Activated naive CD8-positive, alpha-beta T cell treated with anti-CD3 and anti-CD28 coated beads, Interleukin-2, amount 10 ng/mL, durations not matched to agents 7 days and 5 days (primary cell): Measurements from ENCODE around the gene MT1X. TPM values are rescaled to one million over a fixed set of nuclear protein-coding genes. Genes with fewer than 3 reads are reported as not detected.

Experiments
- total RNA-seq, 2 experiments: library from RNA; stranded (reverse); gene quantifications; one replicate each; pipeline ENCODE4 v1.2.3, GENCODE V29; 2021

Gene MT1X
- total RNA-seq, 2 experiments from 2014 or later, result 35.0 to 35.4 TPM

Other genes with a start within 250 kb of the MT1X start
- gene NUDT21, start 231.1 kb upstream of the MT1X start, total RNA-seq, result 100 to 1,000 TPM; 200 to 204 TPM
- gene OGFOD1, start 230.9 kb upstream of the MT1X start, total RNA-seq, result 10 to 100 TPM; 39.3 to 39.6 TPM
- 10 to 100 TPM; 38.2 to 41.5 TPM for gene BBS2, start 162.4 kb upstream of the MT1X start, total RNA-seq
- not detected for gene MT4, start 117.4 kb upstream of the MT1X start, total RNA-seq
- gene MT3, start 92.9 kb upstream of the MT1X start, total RNA-seq, result 10 to 100 TPM; 15.5 to 16.3 TPM
- gene MT2A, start 73.9 kb upstream of the MT1X start, total RNA-seq, result 100 to 1,000 TPM; 115 to 135 TPM
- gene MT1E, start 56.7 kb upstream of the MT1X start, total RNA-seq, result 10 to 100 TPM; 32.6 to 36.4 TPM
- not detected for gene MT1M, start 49.8 kb upstream of the MT1X start, total RNA-seq
- not detected for gene MT1A, start 43.8 kb upstream of the MT1X start, total RNA-seq
- gene MT1B, start 30.6 kb upstream of the MT1X start, total RNA-seq, result not detected
- 10 to 100 TPM; 24.1 to 27.8 TPM for gene MT1F, start 24.5 kb upstream of the MT1X start, total RNA-seq
- 1 to 10 TPM; 4.0 to 5.0 TPM for gene MT1G, start 14.4 kb upstream of the MT1X start, total RNA-seq
- not detected for gene MT1H, start 12.7 kb upstream of the MT1X start, total RNA-seq
- 10 to 100 TPM; 89.5 to 92.5 TPM for gene NUP93, start 47.7 kb downstream of the MT1X start, total RNA-seq
- not detected for gene SLC12A3, start 182.7 kb downstream of the MT1X start, total RNA-seq
- 100 to 1,000 TPM; 134 to 157 TPM for gene HERPUD1, start 249.7 kb downstream of the MT1X start, total RNA-seq